ENCODE results near the gene CTNNBL1.
"Not testable (repeated sequence)": the region's sequence is repeated elsewhere in the genome, so short reads cannot be mapped to it uniquely, and the experiment has no call there.

Gene CTNNBL1

DNA sequence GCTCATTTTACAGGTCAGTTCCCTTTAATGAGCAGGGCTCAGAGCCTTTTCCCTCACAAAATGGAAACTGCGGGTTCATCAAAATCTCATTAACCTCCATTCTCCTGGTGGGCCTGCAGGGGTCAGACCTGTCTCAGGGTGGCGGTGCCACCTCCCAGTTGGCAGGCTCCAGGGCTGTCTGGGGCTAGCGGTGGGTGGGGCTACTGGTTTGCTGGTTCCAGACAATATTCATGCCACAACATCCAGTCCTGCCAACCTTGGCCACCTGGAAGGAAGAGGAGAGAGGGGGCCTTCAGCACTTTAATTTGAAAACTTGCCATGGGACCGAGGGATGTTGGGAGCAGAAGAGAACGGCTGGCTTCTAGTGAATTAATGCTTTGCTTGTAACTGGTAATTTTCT lies 41.9 kb upstream of the CTNNBL1 start:
- TF ChIP-seq SUZ12 (IDR thresholded peaks at IDR 0.05; ENCODE audit: extremely low read depth, insufficient read depth, insufficient read length) (no peak), ZNF274 (IDR thresholded peaks at IDR 0.05; ENCODE audit: low read depth, low read length) (no peak), YY1 (IDR thresholded peaks at IDR 0.05; ENCODE audit: insufficient read depth, insufficient read length) (no peak)
- H3K27me3 ChIP-seq (ENCODE audit: insufficient read depth, insufficient read length), result no peaks in the 10 kb centered on the region
- no peak overlapping the region for H3K9ac ChIP-seq (ENCODE audit: insufficient read length, low read depth)
- H3K36me3 ChIP-seq (ENCODE audit: insufficient read depth, insufficient read length, low read length), result no peaks in the 10 kb centered on the region
- H3K4me3 ChIP-seq (ENCODE audit: insufficient read length, low read depth), result no peak overlapping the region
- H3K9me3 ChIP-seq (ENCODE audit: insufficient read depth, low read length), result peaks cover 15% of the 10 kb centered on the region; the same call in 1 of the 2 replicates
- no peak for DNase-seq (ENCODE audit: low read depth, low spot score)
- H3K4me1 ChIP-seq (ENCODE audit: insufficient read depth, insufficient read length), result no peaks in the 10 kb centered on the region

DNA sequence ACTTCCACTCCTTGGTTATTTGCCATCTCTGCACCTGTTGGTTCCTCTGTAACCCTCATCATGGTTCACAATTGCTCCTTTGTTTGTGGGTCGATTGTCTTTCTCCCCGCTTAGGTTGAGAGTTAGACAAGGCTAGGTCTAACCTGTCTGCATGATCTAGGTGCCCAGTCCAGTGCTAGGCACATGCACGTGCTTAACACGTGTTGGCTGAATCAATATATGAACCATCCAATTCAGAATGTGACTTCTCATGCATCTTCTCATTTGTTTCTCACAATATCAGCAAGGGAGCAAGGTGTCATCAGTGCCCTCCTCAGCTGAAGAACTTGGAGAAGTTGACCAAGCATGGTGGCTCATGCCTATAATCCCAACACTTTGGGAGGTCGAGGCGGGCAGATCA lies 36.9 kb upstream of the CTNNBL1 start:
- no peak for TF ChIP-seq SUZ12 (IDR thresholded peaks at IDR 0.05; ENCODE audit: extremely low read depth, insufficient read depth, insufficient read length)
- no peak for TF ChIP-seq ZNF274 (IDR thresholded peaks at IDR 0.05; ENCODE audit: low read depth, low read length)
- Histone ChIP-seq H3K4me3 (ENCODE audit: insufficient read length, low read depth) (no peak overlapping the region), H3K9ac (ENCODE audit: insufficient read length, low read depth) (no peak overlapping the region), H3K27me3 (ENCODE audit: insufficient read depth, insufficient read length) (no peaks in the 10 kb centered on the region), H3K4me1 (ENCODE audit: insufficient read depth, insufficient read length) (no peaks in the 10 kb centered on the region), H3K9me3 (ENCODE audit: insufficient read depth, low read length) (peaks cover 15% of the 10 kb centered on the region; the same call in 1 of the 2 replicates), H3K36me3 (ENCODE audit: insufficient read depth, insufficient read length, low read length) (no peaks in the 10 kb centered on the region)
- no peak for DNase-seq (ENCODE audit: low read depth, low spot score)

DNA sequence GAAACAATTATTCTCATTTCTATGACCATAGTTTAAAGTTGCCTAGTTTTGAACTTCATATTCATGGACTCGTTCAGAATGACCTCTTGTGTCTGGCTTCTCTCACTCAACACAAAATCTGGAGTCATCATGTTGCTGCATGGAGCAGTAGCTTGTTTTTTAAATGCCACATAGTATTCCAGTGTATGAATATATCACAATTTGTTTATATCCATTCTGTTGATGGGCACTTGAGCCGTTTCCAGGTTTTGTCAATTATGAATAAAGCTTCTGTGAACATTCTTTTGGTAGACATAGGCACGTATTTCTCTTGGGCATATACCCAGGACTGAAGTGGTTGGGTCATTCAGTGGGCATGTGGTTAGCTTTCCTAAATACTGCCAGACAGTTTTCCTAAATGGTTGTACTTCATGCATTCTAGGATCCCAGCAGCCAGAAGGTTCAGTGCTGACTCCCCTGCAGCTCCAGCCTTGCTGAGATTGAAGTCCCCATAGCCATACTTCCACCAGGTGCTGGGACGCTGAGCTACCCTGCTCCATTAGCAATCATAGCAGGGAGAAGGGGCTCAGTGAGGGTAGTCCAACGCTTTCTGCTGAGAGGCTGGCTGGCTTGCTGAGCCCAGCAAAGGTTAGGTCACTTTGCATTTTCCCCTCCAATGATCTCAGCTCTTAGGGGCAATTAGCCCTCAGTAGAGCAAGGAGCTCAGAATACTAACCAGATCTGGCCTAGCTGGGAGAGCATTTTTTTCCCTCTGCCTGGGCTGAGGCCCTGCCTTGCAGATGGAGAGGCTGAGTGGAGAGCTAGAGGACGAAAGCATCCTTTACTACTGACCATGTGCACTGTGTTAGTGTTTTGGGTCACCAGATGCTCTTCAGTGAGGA lies 35.7 kb upstream of the CTNNBL1 start:
- no peaks in the 10 kb centered on the region for H3K27me3 ChIP-seq (ENCODE audit: insufficient read depth, insufficient read length)
- TF ChIP-seq ZNF274 (IDR thresholded peaks at IDR 0.05; ENCODE audit: low read depth, low read length) (no peak), YY1 (IDR thresholded peaks at IDR 0.05; ENCODE audit: insufficient read depth, insufficient read length) (no peak), SUZ12 (IDR thresholded peaks at IDR 0.05; ENCODE audit: extremely low read depth, insufficient read depth, insufficient read length) (no peak)
- H3K9ac ChIP-seq (ENCODE audit: insufficient read length, low read depth), result no peak overlapping the region
- no peak overlapping the region for H3K4me3 ChIP-seq (ENCODE audit: insufficient read length, low read depth)
- no peaks in the 10 kb centered on the region for H3K36me3 ChIP-seq (ENCODE audit: insufficient read depth, insufficient read length, low read length)
- H3K9me3 ChIP-seq (ENCODE audit: insufficient read depth, low read length), result peaks cover 15% of the 10 kb centered on the region; the same call in 1 of the 2 replicates
- no peak for DNase-seq (ENCODE audit: low read depth, low spot score)
- H3K4me1 ChIP-seq (ENCODE audit: insufficient read depth, insufficient read length), result no peaks in the 10 kb centered on the region

- Histone ChIP-seq H3K9me3 (ENCODE audit: insufficient read depth, low read length) (peaks cover 16% of the 10 kb centered on the region), H3K4me1 (ENCODE audit: insufficient read depth, insufficient read length) (no peaks in the 10 kb centered on the region), H3K36me3 (ENCODE audit: insufficient read depth, insufficient read length, low read length) (no peaks in the 10 kb centered on the region), H3K27me3 (ENCODE audit: insufficient read depth, insufficient read length) (no peaks in the 10 kb centered on the region), H3K4me3 (ENCODE audit: insufficient read length, low read depth) (no peak overlapping the region), H3K9ac (ENCODE audit: insufficient read length, low read depth) (no peak overlapping the region)
- TF ChIP-seq ZNF274 (IDR thresholded peaks at IDR 0.05; ENCODE audit: low read depth, low read length) (no peak), YY1 (IDR thresholded peaks at IDR 0.05; ENCODE audit: insufficient read depth, insufficient read length) (no peak), SUZ12 (IDR thresholded peaks at IDR 0.05; ENCODE audit: extremely low read depth, insufficient read depth, insufficient read length) (no peak)
- DNase-seq (ENCODE audit: low read depth, low spot score), result no peak
These were observed 32.3 kb upstream of the CTNNBL1 start for GRCh38 chr20:37661519-37661918.

DNA sequence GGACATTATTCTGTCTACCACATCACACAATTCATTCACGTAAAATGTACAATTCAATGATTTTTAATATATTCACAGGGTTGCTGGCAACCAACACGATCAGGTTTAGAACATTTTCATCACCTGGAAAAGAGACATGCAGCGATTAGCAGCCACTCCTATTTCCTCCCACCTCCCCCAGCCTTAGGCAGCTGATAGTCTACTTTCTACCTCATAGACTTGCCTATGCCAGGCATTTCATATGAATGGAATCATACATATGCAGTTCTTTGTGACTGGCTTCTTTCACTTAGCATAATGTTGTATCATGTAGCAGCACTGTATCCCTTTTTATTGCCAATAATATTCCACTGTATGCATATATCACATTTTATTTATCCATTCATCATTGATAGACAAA lies 31.5 kb upstream of the CTNNBL1 start:
- no peak for DNase-seq (ENCODE audit: low read depth, low spot score)
- Histone ChIP-seq H3K36me3 (ENCODE audit: insufficient read depth, insufficient read length, low read length) (no peaks in the 10 kb centered on the region), H3K4me3 (ENCODE audit: insufficient read length, low read depth) (no peak overlapping the region), H3K9ac (ENCODE audit: insufficient read length, low read depth) (no peak overlapping the region), H3K27me3 (ENCODE audit: insufficient read depth, insufficient read length) (no peaks in the 10 kb centered on the region), H3K9me3 (ENCODE audit: insufficient read depth, low read length) (peaks cover 16% of the 10 kb centered on the region), H3K4me1 (ENCODE audit: insufficient read depth, insufficient read length) (no peaks in the 10 kb centered on the region)
- TF ChIP-seq ZNF274 (IDR thresholded peaks at IDR 0.05; ENCODE audit: low read depth, low read length), result no peak
- TF ChIP-seq YY1 (IDR thresholded peaks at IDR 0.05; ENCODE audit: insufficient read depth, insufficient read length), result no peak
- TF ChIP-seq SUZ12 (IDR thresholded peaks at IDR 0.05; ENCODE audit: extremely low read depth, insufficient read depth, insufficient read length), result no peak

DNA sequence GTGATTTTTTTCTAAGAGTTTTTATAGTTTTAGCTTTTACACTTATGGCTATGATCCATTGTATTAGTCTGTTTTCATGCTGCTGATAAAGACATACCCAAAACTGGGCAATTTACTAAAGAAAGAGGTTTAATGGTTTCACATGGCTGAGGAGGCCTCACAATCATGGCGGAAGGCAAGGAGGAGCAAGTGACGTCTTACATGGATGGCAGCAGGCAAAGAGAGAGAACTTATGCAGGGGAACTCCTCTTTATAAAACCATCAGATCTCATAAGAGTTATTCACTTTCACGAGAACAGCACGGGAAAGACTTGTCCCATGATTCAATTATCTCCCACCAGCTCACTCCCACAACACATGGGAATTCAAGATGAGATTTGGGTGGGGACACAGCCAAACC lies 29.2 kb upstream of the CTNNBL1 start:
- H3K36me3 ChIP-seq (ENCODE audit: insufficient read depth, insufficient read length, low read length); DNase-seq (ENCODE audit: low read depth, low spot score); H3K4me1 ChIP-seq (ENCODE audit: insufficient read depth, insufficient read length); H3K9ac ChIP-seq (ENCODE audit: insufficient read length, low read depth); H3K4me3 ChIP-seq (ENCODE audit: insufficient read length, low read depth); H3K27me3 ChIP-seq (ENCODE audit: insufficient read depth, insufficient read length): not testable (repeated sequence)
- peaks cover 16% of the 10 kb centered on the region for H3K9me3 ChIP-seq (ENCODE audit: insufficient read depth, low read length)

DNA sequence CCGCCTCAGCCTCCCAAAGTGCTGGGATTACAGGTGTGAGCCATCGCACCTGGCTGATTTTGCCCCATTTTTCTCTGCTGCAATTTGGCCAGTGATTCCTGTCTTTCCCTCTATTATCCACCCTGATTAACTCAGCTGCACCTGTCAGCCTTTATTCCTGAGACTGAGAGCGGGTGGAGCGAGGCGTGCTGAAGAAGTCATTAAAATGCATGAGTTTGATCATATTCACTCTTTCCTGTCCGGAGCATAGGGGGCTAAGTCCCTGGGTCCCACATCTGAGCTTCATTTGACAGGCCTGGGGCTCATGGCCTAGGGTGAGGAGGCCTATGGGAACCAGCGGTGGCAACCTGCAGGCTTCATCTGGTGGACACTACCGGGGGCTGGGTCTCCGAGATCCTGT lies 25.7 kb upstream of the CTNNBL1 start:
- TF ChIP-seq ZNF274 (IDR thresholded peaks at IDR 0.05; ENCODE audit: low read depth, low read length) (no peak), YY1 (IDR thresholded peaks at IDR 0.05; ENCODE audit: insufficient read depth, insufficient read length) (no peak)
- Histone ChIP-seq H3K4me1 (ENCODE audit: insufficient read depth, insufficient read length) (peaks cover 9% of the 10 kb centered on the region), H3K9ac (ENCODE audit: insufficient read length, low read depth) (no peak overlapping the region), H3K9me3 (ENCODE audit: insufficient read depth, low read length) (peaks cover 16% of the 10 kb centered on the region), H3K4me3 (ENCODE audit: insufficient read length, low read depth) (no peak overlapping the region), H3K27me3 (ENCODE audit: insufficient read depth, insufficient read length) (no peaks in the 10 kb centered on the region), H3K36me3 (ENCODE audit: insufficient read depth, insufficient read length, low read length) (no peaks in the 10 kb centered on the region)
- DNase-seq (ENCODE audit: low read depth, low spot score), result no peak

Data from NT2/D1 (cell line).